ENCODE results near the gene C6orf120. TPM values are rescaled to one million over a fixed set of nuclear protein-coding genes. Genes with fewer than 3 reads are reported as not detected.
A peak's percentile ranks its signal among the peaks of the same experiment; 100 is the strongest.

Gene C6orf120
- total RNA-seq, 1 donor from 2014 or later: 14.0 TPM

- Histone ChIP-seq H3K36me3 (no peaks in the 10 kb centered on the region), H3K4me1 (peaks cover 34% of the 10 kb centered on the region), H3K27ac (replicated peaks) (peak within 1 kb of the TSS; percentile 96), H3K27me3 (ENCODE audit: low read depth) (no peaks in the 10 kb centered on the region), H3K4me3 (peak within 1 kb of the TSS; percentile 78), H3K9me3 (replicated peaks) (no peaks in the 10 kb centered on the region)
- no peak for TF ChIP-seq CTCF (IDR thresholded peaks at IDR 0.05; ENCODE audit: borderline replicate concordance)
- DNase-seq: peak; percentile 53
- intact Hi-C loops (cut with micrococcal nuclease): no loop called here
Measured at GRCh38 chr6:169724494-169725124, 22.7 kb downstream of the C6orf120 start, which contains the start of gene PHF10. TSS of gene PHF10 (minus strand) at chr6:169724500. CDS start at chr6:169723931, 569 bp downstream.

DNA sequence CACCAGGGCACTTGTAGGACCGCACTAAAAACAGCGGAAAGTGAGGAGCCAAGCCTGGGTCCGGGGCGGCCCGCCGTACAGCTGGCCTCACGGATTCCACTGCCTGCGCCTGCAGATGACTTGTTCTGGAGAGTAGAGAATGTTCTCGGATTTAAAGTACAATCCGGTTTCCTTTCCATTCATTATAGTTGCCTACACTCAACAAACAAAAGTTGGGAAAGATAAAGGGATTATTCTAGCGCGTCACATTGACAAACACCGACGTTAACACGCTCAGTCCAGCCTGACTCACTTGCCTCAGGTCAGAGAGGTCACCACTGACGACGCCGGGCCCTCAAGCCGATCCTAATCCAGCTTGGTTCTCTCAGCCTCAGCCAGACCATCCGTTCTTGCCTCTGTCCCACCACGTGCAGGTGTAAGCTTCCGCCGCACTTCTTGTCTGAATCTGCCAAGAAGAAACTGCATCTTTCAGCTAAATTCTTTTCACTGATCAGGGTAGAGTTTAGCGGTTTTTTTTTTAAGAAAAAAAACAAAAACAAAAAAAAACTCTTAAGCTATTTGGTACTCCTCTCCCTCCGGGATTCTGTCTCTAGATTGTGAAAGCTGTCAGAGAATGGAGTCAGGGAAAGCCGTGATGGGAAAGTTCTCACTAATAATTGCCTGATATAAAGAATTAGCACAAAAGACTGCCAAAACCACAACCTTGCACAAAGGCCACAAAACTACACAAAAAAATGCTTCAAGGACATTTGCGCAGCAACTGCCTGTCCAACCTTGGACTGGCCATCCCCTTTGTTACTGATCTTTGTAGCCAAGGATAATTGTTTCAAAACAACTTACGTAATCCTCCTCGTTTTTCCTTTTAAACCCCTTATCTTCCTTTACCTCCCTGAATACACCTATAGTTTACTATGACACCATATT lies 23.5 kb downstream of the C6orf120 start:
- H3K36me3 ChIP-seq: no peaks in the 10 kb centered on the region
- H3K27ac ChIP-seq (replicated peaks): peak overlapping the region; percentile 96
- H3K9me3 ChIP-seq (replicated peaks): no peaks in the 10 kb centered on the region
- H3K4me1 ChIP-seq: peaks cover 34% of the 10 kb centered on the region
- TF ChIP-seq CTCF (IDR thresholded peaks at IDR 0.05; ENCODE audit: borderline replicate concordance): no peak
- intact Hi-C loops (cut with micrococcal nuclease): no loop called here
- H3K4me3 ChIP-seq: peak overlapping the region; percentile 78
- H3K27me3 ChIP-seq (ENCODE audit: low read depth): no peaks in the 10 kb centered on the region
- peak; percentile 29 for DNase-seq

- Histone ChIP-seq H3K9me3 (replicated peaks) (no peaks in the 10 kb centered on the region), H3K4me1 (peaks cover 34% of the 10 kb centered on the region), H3K4me3 (no peak overlapping the region), H3K27ac (replicated peaks) (no peak overlapping the region), H3K36me3 (no peaks in the 10 kb centered on the region), H3K27me3 (ENCODE audit: low read depth) (no peaks in the 10 kb centered on the region)
- TF ChIP-seq CTCF (IDR thresholded peaks at IDR 0.05; ENCODE audit: borderline replicate concordance): no peak
- DNase-seq: no peak
- intact Hi-C loops (cut with micrococcal nuclease): no loop called here
Measured at GRCh38 chr6:169726049-169726400, 24.1 kb downstream of the C6orf120 start.

DNA sequence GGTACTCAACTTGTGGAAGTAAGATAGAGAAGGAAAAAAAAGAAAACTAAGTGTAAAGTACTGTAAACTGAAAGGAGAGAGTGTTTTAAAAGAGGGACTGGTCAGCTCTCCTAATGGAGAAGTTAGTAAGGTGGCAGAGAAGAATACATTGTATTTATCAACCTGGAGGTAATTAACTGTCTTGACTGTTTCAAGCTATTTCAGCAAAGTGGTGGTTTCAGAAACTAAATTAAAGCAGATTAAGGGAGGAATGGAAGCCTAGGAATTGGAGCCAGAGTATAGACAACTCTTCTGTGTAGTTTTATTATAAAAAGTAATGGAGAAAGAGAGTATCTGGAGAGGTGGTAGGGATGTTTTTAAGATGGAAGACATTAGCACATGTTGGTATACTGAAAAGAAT lies 25.0 kb downstream of the C6orf120 start:
- intact Hi-C loops (cut with micrococcal nuclease): no loop called here
- peaks cover 25% of the 10 kb centered on the region for H3K4me1 ChIP-seq
- H3K9me3 ChIP-seq (replicated peaks): no peaks in the 10 kb centered on the region
- DNase-seq: no peak
- TF ChIP-seq CTCF (IDR thresholded peaks at IDR 0.05; ENCODE audit: borderline replicate concordance): no peak
- H3K27ac ChIP-seq (replicated peaks): no peak overlapping the region
- H3K27me3 ChIP-seq (ENCODE audit: low read depth): no peaks in the 10 kb centered on the region
- no peak overlapping the region for H3K4me3 ChIP-seq
- H3K36me3 ChIP-seq: no peaks in the 10 kb centered on the region

DNA sequence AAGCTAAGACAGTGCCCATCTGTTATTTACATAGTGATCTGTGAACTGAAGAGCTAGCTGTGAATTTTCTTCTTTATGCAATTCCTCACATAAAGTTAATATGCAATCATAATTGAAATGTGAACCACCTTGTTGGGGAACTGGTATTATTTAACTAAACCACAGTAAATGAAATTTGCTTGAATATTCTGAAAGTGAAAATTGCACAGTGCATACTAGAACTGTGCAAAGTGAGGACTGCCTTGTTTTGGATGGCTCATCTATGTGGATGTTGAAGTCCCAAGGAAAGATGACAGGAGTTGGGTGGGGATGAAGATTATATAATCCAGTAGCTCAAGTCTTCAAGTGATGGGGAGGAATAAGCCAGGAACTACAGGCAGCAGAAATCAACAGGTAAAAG lies 28.0 kb downstream of the C6orf120 start:
- Histone ChIP-seq H3K9me3 (replicated peaks) (no peaks in the 10 kb centered on the region), H3K4me3 (no peak overlapping the region), H3K4me1 (peaks cover 6% of the 10 kb centered on the region), H3K36me3 (no peaks in the 10 kb centered on the region), H3K27me3 (ENCODE audit: low read depth) (no peaks in the 10 kb centered on the region), H3K27ac (replicated peaks) (no peak overlapping the region)
- no peak for TF ChIP-seq CTCF (IDR thresholded peaks at IDR 0.05; ENCODE audit: borderline replicate concordance)
- DNase-seq: no peak
- intact Hi-C loops (cut with micrococcal nuclease): no loop called here

All from left ventricle myocardium inferior (tissue), 1 donor.